ENCODE results near the gene INSYN2B.

DNA sequence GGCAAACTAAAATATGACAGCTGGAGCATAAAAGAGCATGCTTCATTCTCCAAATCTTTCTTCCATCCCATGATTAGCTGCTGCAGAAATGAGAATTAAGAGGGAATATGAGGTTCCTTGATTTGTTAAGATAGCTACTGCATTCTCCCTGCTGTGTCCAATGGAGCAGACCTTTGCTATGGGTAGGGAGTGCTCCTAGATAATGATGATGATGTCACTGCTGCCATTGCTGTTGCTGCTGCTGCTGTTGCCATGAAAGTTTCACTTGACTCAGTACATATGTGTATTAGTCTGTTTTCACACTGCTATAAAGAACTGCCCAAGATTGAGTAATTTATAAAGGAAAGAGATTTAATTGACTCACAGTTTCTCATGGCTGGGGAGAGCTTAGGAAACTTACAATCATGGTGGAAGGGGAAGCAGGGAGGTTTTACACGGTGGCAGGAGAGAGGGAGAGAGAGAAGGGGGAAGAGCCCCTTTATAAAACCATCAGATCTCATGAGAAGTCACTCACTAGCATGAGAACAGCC is 128.9 kb downstream of the INSYN2B start:
- TF ChIP-seq, protein P1, sequence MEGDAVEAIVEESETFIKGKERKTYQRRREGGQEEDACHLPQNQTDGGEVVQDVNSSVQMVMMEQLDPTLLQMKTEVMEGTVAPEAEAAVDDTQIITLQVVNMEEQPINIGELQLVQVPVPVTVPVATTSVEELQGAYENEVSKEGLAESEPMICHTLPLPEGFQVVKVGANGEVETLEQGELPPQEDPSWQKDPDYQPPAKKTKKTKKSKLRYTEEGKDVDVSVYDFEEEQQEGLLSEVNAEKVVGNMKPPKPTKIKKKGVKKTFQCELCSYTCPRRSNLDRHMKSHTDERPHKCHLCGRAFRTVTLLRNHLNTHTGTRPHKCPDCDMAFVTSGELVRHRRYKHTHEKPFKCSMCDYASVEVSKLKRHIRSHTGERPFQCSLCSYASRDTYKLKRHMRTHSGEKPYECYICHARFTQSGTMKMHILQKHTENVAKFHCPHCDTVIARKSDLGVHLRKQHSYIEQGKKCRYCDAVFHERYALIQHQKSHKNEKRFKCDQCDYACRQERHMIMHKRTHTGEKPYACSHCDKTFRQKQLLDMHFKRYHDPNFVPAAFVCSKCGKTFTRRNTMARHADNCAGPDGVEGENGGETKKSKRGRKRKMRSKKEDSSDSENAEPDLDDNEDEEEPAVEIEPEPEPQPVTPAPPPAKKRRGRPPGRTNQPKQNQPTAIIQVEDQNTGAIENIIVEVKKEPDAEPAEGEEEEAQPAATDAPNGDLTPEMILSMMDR (optimal IDR thresholded peaks at IDR 0.05 in 1 of 3, IDR thresholded peaks at IDR 0.05 in 1 of 3, conservative IDR thresholded peaks at IDR 0.05 in 1 of 3; ENCODE audit: extremely low read depth in 1 of 3, insufficient read depth in 2 of 3, low read length in 3 of 3): no peak
- no peak for TF ChIP-seq EZH2 (IDR thresholded peaks at IDR 0.05; ENCODE audit: low read length)
